Muscle layer of colon (tissue), 2 donors: Measurements from ENCODE around the gene SOAT2.

ENCODE experiments used
- H3K27ac ChIP-seq: one replicate; pipeline ENCODE4 v1.7.0; 2013; ENCODE audit warnings: low read depth, mild to moderate bottlenecking, low read length, moderate library complexity
- H3K27me3 ChIP-seq, 2 donors: one replicate each; pipeline ENCODE4 v1.7.0; 2013; ENCODE audit warnings: low read length in 2 of 2, mild to moderate bottlenecking in 2 of 2; ENCODE audit not compliant: insufficient read depth in 2 of 2, control insufficient read depth in 1 of 2
- H3K36me3 ChIP-seq: one replicate; pipeline ENCODE4 v1.7.0; 2013; ENCODE audit warnings: mild to moderate bottlenecking, low read length; ENCODE audit not compliant: insufficient read depth
- H3K4me1 ChIP-seq: one replicate; pipeline ENCODE4 v1.7.0; 2013; ENCODE audit warnings: mild to moderate bottlenecking, low read length; ENCODE audit not compliant: insufficient read depth
- H3K4me3 ChIP-seq, 2 donors: one replicate each; pipeline ENCODE4 v1.7.0; 2013; ENCODE audit warnings: low read length in 2 of 2, low read depth in 1 of 2, mild to moderate bottlenecking in 1 of 2, moderate library complexity in 1 of 2
- H3K9ac ChIP-seq: one replicate; pipeline ENCODE4 v1.7.0; 2013; ENCODE audit warnings: low read length
- H3K9me3 ChIP-seq: one replicate; pipeline ENCODE4 v1.7.0; 2013; ENCODE audit warnings: mild to moderate bottlenecking, low read length
- donor health status: abdominal sarcoma.
- donor health status: Adenocarcinoma of cecum.

The SOAT2 gene

DNA sequence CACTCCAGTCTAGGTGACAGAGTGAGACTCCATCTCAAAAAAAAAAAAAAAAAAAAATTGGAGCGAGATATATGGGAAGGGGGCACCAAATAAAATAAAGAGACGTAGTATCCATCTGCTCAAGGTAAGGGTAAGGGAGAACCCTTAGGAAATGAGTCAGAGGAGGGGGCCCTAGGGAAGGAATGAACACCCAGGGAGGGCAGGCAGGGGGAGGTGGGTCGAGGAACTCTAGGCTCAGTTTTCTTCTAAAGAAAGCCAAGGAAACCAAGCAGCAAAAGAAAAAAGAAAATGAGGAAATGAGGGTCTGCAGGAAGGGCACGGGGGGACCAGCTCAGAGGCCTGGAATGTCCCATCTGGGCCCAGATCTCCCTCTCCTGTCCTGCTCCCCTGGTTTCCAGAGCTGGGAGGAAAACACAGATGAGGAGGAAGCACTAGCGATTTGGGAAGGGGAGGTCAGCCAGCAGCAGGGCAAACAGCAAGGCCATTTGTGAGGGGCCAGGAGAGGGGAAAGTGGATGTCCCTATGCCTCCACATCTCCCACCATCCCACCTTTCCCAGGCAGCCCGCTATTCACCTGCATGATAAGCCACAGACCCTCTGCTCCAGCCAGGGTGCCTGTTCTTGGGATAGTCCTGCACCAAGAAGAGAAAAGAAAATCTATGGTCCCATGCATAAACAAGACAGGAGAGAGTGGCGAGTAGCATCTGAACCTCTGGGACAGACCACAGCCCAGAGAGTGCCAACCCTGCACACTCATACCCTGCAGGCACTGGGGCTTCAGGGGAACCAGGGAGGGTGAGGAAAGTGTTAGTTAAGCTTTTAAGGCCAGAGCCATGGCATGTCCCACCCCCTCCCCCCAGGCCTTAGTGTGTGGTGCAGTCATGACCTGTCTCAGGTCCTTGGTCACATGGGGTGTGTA is 36.0 kb upstream of the SOAT2 start:
- H3K27ac ChIP-seq, result no peak overlapping the region
- no peak overlapping the region for H3K4me3 ChIP-seq
- peaks cover 47% of the 10 kb centered on the region for H3K4me1 ChIP-seq
- no peaks in the 10 kb centered on the region for H3K9me3 ChIP-seq
- peaks cover 60% of the 10 kb centered on the region for H3K36me3 ChIP-seq
- no peak overlapping the region for H3K9ac ChIP-seq
- H3K27me3 ChIP-seq, result no peaks in the 10 kb centered on the region

DNA sequence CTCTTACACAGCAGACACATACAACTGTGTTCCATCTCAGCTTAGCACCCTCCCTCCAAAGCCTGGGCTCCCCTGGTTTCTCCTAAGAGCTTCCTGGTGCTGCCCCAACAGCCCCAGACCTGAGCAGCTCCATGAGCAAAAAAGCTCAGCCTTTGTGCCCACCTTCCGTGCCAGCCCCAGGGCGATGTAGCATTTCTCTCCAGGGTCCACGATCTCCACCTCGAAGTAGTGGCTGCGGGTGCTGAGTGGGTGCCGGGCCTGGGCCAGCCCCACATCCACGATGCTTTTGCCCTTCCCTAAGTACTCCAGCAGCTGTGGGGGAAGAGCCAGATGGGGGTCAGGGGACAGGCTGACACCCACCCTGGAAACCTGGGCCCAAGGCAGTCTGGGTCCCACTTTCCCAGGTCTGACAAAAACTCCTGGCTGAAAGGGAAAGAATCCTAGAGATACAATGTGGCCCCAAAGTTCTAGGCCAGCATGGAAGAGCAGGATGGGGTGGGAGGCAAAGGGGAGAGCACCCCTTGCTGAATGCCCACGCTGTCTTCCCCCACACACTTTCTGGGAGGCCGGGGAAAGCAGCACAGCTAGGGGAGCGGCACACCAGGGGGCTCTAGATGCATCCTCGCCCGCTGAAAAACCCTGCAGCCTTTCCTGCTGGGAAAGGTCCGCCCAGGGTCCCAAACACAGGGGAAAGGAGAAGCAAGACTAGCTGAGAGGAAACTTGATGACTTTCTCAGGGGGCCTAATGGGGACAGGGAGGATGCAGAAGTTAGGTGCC is 35.1 kb upstream of the SOAT2 start:
- Histone ChIP-seq H3K36me3 (peaks cover 52% of the 10 kb centered on the region), H3K27me3 (no peaks in the 10 kb centered on the region), H3K9me3 (no peaks in the 10 kb centered on the region), H3K4me3 (no peak overlapping the region), H3K4me1 (peaks cover 44% of the 10 kb centered on the region), H3K27ac (no peak overlapping the region), H3K9ac (no peak overlapping the region)

DNA sequence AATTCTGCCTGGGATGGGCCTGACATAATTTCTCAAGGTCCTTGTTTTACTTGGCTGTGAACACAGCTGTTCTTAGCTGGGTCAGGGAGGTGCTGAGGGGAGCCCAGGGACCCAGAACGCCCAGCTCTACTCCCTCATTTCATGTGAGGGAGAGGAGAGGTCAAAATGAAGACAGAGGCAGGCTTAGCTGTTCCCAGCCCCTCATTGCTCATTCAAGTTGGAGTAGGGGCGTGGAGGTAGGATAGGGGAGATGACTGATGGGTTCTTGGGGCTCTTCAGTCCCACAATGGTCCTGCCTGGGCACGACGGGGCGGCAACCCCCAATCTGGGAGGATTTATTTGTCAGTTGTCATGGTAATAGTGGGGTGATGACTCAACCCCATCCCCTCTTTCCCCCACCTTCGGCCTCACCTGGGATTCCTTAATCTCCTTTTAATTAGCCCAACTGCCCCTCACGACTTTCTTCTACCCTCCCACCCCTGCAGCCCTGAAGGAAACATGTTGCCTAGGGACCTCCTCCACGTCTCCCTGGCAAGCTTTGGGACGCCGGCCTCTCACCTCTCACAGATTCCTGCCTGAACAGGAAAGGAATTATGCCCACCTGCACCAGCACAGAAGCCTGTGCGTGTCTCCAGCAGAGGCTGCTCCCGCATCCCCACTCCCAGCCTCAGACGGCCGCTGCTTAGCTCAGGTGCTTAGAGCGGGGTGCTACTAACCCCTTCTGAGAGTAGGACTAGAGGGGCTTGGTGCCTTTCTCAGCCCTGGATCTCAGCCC is 34.3 kb upstream of the SOAT2 start:
- peaks cover 40% of the 10 kb centered on the region for H3K4me1 ChIP-seq
- peak overlapping the region; percentile 43 for H3K27ac ChIP-seq
- no peaks in the 10 kb centered on the region for H3K9me3 ChIP-seq
- H3K36me3 ChIP-seq, result peaks cover 55% of the 10 kb centered on the region
- no peak overlapping the region for H3K9ac ChIP-seq
- H3K4me3 ChIP-seq, result no peak overlapping the region
- no peaks in the 10 kb centered on the region for H3K27me3 ChIP-seq

DNA sequence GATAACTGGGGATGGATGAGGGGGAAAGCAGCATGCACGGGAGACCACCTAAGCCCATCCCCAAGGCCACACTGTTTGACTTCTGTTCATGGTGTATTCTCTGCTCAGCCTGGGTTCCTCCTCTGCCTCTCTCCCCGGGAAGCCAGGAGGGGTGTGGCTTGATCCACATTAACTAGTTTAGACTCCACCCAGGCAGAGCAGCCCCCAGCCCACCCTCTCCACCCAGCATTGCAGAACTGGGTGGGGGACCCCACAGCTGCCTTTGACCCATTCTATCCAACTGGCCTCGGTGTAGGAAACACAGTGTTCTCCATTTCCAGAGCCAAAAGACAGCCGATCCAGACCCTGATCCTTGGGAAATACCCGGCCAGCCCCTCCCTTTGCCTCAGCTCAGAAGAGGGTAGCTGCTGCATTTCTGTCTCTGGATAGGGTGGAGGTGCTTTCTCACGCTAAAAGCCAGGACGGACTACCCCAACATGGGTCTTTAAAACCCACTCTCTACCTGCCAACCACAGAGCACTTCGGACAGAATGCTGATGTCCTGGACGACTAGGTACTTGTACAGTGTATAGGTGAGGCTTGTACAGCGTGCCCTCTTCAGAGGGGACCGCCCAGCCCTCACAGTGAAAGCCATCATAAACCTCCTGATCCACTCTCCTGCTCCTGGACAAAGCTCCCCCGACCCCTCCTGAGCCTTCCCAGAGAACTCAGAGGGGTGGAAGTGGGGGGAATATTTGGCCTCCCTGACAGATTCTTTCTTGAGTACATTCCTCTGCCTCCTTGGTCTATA is 33.5 kb upstream of the SOAT2 start:
- Histone ChIP-seq H3K27me3 (no peaks in the 10 kb centered on the region), H3K36me3 (peaks cover 57% of the 10 kb centered on the region), H3K9ac (no peak overlapping the region), H3K9me3 (no peaks in the 10 kb centered on the region), H3K27ac (no peak overlapping the region), H3K4me1 (peaks cover 47% of the 10 kb centered on the region), H3K4me3 (no peak overlapping the region)

DNA sequence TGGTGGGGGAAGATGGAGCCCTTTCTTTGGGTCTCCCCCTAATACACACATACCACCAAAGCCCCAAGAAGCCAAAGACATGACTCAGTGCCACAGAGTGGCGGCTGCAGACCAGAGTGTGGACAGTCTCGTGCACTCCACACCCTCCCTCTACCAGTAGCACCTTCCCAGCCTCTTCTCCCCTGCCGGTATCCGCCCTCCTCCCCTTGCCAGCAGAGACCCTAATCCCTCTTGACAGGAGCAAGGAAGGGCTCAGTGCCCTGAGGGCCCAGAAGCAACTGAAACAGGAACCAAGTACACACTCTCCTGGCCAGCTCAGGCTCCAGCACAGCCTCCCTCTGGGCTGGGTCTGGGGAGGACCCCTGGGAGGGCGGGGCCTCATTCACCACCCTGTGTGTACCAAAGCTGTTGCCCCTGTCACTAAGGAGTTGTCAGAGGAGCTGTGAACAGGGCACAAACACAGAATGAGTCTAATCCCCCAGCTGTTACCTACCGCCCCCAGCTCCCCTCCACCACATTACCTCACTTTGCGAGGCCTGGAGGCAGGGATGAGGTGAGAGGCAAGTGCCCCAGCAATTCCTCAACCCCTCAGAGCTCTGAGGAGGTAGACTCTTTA is 32.3 kb upstream of the SOAT2 start:
- Histone ChIP-seq H3K9ac (no peak overlapping the region), H3K4me3 (no peak overlapping the region), H3K9me3 (no peaks in the 10 kb centered on the region), H3K36me3 (peaks cover 58% of the 10 kb centered on the region), H3K4me1 (peaks cover 47% of the 10 kb centered on the region), H3K27me3 (no peaks in the 10 kb centered on the region), H3K27ac (peak overlapping the region; percentile 30)

DNA sequence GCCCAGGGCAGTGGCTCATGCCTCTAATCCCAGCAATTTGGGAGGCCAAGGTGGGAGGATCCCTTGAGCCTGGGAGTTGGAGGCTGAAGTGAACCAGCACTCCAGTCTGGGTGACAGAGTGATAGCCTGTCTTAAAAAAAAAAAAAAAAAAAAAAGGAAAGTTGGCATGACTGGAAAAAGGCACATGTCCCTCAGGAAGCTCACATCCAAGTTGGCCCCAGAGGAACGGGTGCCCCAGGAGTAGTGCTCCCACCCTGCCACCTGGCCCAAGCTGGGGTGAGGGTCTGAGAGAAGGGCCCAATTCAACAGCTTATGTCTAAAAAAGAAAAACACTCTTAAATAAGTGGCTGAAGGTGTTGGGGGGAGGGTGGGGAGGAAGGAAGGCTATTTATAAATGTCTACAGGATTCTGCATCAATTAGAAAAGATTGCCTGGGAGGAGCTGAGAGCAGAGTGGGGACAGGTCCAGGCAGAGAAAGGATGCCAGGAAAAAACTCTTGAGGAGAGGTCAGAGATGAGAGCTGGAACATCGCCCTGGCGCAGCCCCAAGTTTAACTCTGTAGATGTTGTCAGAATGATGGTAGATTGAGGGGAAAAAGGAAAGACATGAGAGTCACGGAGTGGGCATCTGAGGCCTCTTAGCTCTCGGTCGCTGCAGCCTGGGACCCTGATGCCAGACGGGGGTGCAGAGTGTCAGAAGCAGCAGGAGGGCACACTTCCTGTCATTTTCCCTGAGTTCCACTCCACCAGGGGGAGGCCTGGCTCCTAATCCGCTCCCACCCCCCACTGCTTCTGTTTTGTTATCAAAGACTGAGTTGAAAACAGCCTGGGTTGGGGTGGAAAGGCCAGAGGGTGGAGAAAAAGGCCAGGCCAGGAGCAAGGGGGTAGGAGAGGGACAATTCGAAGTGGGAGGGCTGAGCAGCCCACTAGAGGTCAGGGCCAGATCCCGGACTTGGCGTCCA is 31.4 kb upstream of the SOAT2 start:
- Histone ChIP-seq H3K9me3 (no peaks in the 10 kb centered on the region), H3K27me3 (no peaks in the 10 kb centered on the region), H3K36me3 (peaks cover 61% of the 10 kb centered on the region), H3K27ac (peak overlapping the region; percentile 57), H3K4me1 (peaks cover 41% of the 10 kb centered on the region), H3K9ac (no peak overlapping the region), H3K4me3 (no peak overlapping the region)

DNA sequence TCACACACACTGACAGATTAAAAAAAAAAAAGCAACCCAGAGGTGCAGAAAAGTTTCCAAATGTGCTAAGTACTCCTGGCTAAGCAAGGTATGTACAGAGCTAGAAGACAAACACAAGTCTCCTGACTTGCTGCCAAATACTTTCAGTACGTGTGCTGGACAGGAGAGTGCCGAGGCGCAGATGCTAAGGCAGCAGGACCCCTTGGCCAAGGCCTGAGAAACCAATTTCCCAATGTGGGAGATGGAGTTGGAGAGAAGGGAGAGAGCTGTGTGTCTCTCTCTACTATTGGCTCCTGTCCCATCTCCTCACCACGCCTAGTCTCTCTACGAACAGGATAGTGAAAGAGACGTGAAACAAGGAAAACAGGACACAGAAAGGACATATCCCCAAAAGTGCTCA is 29.4 kb upstream of the SOAT2 start:
- Histone ChIP-seq H3K27me3 (no peaks in the 10 kb centered on the region), H3K36me3 (peaks cover 53% of the 10 kb centered on the region), H3K9ac (no peak overlapping the region), H3K27ac (no peak overlapping the region), H3K4me3 (no peak overlapping the region), H3K9me3 (no peaks in the 10 kb centered on the region), H3K4me1 (peaks cover 49% of the 10 kb centered on the region)

DNA sequence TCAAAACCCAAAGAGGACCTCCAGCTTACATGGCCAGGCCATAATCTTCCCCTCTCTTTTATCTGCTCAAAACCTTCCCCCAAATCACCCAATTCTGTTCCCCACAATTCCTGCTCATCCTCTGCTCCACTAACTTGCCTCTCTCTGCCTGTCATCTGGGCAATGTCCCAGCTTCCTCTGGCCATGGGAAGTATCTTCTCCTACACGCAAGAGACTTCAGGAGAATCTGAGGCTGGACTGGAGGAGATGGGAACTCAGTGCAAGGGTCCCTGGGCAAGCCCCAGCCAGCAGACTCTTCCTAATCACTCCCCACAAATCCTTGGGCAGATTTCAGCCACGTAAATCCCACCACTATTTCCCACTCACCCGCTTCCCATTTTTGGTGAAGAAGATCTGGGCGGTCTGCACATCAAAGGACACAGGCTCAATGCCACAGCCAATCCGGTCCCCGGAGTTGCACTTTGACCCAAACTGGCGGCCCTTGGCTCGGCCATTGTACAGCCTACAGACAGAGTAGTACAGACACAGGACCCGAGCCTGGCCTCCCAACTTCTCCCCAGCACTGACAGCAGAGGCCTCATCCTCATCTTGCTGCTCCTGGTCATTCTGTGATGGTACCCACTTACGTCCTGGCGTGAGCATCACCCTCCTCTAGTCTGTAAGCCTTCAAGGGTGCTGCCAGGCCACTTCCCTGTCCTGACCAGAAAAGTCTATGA is 28.8 kb upstream of the SOAT2 start:
- H3K9me3 ChIP-seq, result no peaks in the 10 kb centered on the region
- H3K27me3 ChIP-seq, result no peaks in the 10 kb centered on the region
- no peak overlapping the region for H3K4me3 ChIP-seq
- H3K27ac ChIP-seq, result peak overlapping the region; percentile 16
- H3K9ac ChIP-seq, result no peak overlapping the region
- peaks cover 49% of the 10 kb centered on the region for H3K4me1 ChIP-seq
- peaks cover 47% of the 10 kb centered on the region for H3K36me3 ChIP-seq

DNA sequence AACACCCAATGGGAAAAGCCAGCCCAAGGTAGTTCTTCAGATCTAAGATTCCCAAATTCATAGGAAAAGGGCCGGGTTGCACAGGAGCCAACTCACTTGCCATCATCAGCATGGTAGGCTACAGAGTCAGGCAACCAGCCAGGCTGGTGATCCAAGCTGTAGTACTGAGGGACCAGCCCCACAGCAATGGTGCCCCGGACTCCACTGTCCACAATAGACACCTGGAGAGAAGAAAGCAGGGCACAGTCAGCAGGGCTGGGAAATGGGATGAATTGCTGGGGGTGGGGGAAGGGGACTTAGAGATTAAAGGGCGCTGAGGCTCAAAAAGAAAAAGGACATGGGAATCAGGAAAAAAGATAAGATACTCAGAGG is 28.3 kb upstream of the SOAT2 start:
- Histone ChIP-seq H3K4me1 (peaks cover 48% of the 10 kb centered on the region), H3K27ac (peak overlapping the region; percentile 12), H3K36me3 (peaks cover 47% of the 10 kb centered on the region)

More for the DNA sequence above, 28.3 kb upstream of the SOAT2 start:
- H3K27me3 ChIP-seq, result no peaks in the 10 kb centered on the region
- no peak overlapping the region for H3K9ac ChIP-seq
- H3K9me3 ChIP-seq, result no peaks in the 10 kb centered on the region
- no peak overlapping the region for H3K4me3 ChIP-seq
